ENCODE data around the gene HJV. TPM values are rescaled to one million over a fixed set of nuclear protein-coding genes. Genes with fewer than 3 reads are reported as not detected.

Gene HJV
- total RNA-seq, 2 donors from 2014 or later: not detected

- Histone ChIP-seq H3K27me3 (replicated peaks; ENCODE audit: insufficient read depth) (no peaks in the 10 kb centered on the region), H3K27ac (no peak overlapping the region), H3K36me3 (no peaks in the 10 kb centered on the region), H3K4me3 (no peak overlapping the region), H3K4me1 (ENCODE audit: control insufficient read depth in 1 of 2, low read depth in 2 of 2) (peaks cover 40 to 46% of the 10 kb centered on the region in 2 donors), H3K9me3 (no peaks in the 10 kb centered on the region)
- ATAC-seq (ENCODE audit: insufficient number of reproducible peaks, low FRiP score, low read depth) (no peak), DNase-seq (ENCODE audit: low spot score) (no peak)
- no peak for TF ChIP-seq CTCF (IDR thresholded peaks at IDR 0.05)
Observed at GRCh38 chr1:146001709-146002108, 19.8 kb downstream of the HJV start.

- peak overlapping the region; percentile 70 to 84 for H3K27ac ChIP-seq
- peaks cover 28 to 38% of the 10 kb centered on the region in 2 donors for H3K4me1 ChIP-seq (ENCODE audit: control insufficient read depth in 1 of 2, low read depth in 2 of 2)
- no peaks in the 10 kb centered on the region for H3K27me3 ChIP-seq (replicated peaks; ENCODE audit: insufficient read depth)
- H3K36me3 ChIP-seq: peaks cover 4% of the 10 kb centered on the region
- no peaks in the 10 kb centered on the region for H3K9me3 ChIP-seq
- peak overlapping the region; percentile 94 for H3K4me3 ChIP-seq
- DNase-seq (ENCODE audit: low spot score) (no peak), ATAC-seq (ENCODE audit: insufficient number of reproducible peaks, low FRiP score, low read depth) (no peak)
- no peak for TF ChIP-seq CTCF (IDR thresholded peaks at IDR 0.05)
Observed at GRCh38 chr1:145999321-146000024, 22.1 kb downstream of the HJV start.

DNA sequence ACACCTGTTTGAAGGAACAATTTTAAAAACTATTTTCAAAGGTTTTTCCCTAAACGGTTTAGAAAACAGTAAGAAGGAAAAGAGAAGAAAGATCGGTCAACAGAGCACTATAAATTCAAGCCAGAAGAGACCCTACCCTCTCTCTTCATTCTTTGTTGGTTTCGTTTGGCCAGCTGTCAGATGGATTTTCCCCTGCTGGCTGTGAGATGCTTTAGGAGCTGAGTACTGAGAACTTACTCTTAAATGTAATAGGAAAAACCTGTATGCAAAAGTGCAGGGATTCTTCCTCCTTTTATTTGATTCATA lies 23.9 kb downstream of the HJV start:
- Histone ChIP-seq H3K9me3 (no peaks in the 10 kb centered on the region), H3K4me3 (peak overlapping the region; percentile 94), H3K27ac (peak overlapping the region; percentile 84 to 89), H3K27me3 (replicated peaks; ENCODE audit: insufficient read depth) (no peaks in the 10 kb centered on the region), H3K4me1 (ENCODE audit: control insufficient read depth in 1 of 2, low read depth in 2 of 2) (peaks cover 39 to 56% of the 10 kb centered on the region in 2 donors), H3K36me3 (peaks cover 19% of the 10 kb centered on the region)
- no peak for ATAC-seq (ENCODE audit: insufficient number of reproducible peaks, low FRiP score, low read depth)
- TF ChIP-seq CTCF (IDR thresholded peaks at IDR 0.05): peak; percentile 10
- DNase-seq (ENCODE audit: low spot score): no peak

- ATAC-seq (ENCODE audit: insufficient number of reproducible peaks, low FRiP score, low read depth) (peak; percentile 40), DNase-seq (ENCODE audit: low spot score) (no peak)
Observed at GRCh38 chr1:145997016-145997717, 24.4 kb downstream of the HJV start.

More at GRCh38 chr1:145997016-145997717, 24.4 kb downstream of the HJV start:
- Histone ChIP-seq H3K4me1 (ENCODE audit: control insufficient read depth in 1 of 2, low read depth in 2 of 2) (peaks cover 40 to 61% of the 10 kb centered on the region in 2 donors), H3K9me3 (no peaks in the 10 kb centered on the region), H3K27ac (peak overlapping the region; percentile 84 to 89), H3K36me3 (peaks cover 19% of the 10 kb centered on the region), H3K4me3 (peak overlapping the region; percentile 94), H3K27me3 (replicated peaks; ENCODE audit: insufficient read depth) (no peaks in the 10 kb centered on the region)
- TF ChIP-seq CTCF (IDR thresholded peaks at IDR 0.05): no peak
